H1 (cell line): ENCODE measurements around the gene CLDN4. TPM values are rescaled to one million over a fixed set of nuclear protein-coding genes. Genes with fewer than 3 reads are reported as not detected.
A peak's percentile ranks its signal among the peaks of the same experiment; 100 is the strongest.

ENCODE experiments used
- CTCF ChIA-PET: fragments of 300-600 bp; sonication (Branson Sonifier 250); formaldehyde crosslinking; loops from one replicate; lab custom pipeline; 2021; ENCODE audit not compliant: partially characterized antibody; lab: Charles Lee
- POLR2A ChIA-PET: fragments of 300-600 bp; sonication (Branson Sonifier 250); formaldehyde crosslinking; loops from one replicate; lab custom pipeline; 2021; ENCODE audit warnings: inconsistent platforms; ENCODE audit not compliant: partially characterized antibody; lab: Charles Lee
- DNase-seq, 2 experiments: peaks; one replicate each; pipeline versions ENCODE4 v3.0.0 to v3.0.0-alpha.2; 2010 to 2022; ENCODE audit warnings: low spot score in 2 of 2, low read depth in 1 of 2, mixed read lengths in 1 of 2
- FAIRE-seq: peaks from 2 replicates; lab custom pipeline; 2011; peaks lifted over from hg19 to GRCh38; lab: Jason Lieb, UNC
- H2AFZ ChIP-seq: 2 replicates; pipeline ENCODE4 v1.8.1; 2012; ENCODE audit warnings: low read length, inconsistent platforms
- H2AK5ac ChIP-seq: 2 replicates; pipeline ENCODE4 v1.6.1; 2013; ENCODE audit warnings: low read depth, low read length
- H2BK120ac ChIP-seq: replicated peaks from 2 replicates; pipeline ENCODE3; 2013; ENCODE audit warnings: low read depth, low read length, inconsistent platforms
- H2BK12ac ChIP-seq: 2 replicates; pipeline ENCODE4 v1.6.1; 2013; ENCODE audit warnings: low read depth, low read length
- H2BK15ac ChIP-seq: 2 replicates; pipeline ENCODE4 v1.6.1; 2013; ENCODE audit warnings: low read length
- H2BK20ac ChIP-seq: 2 replicates; pipeline ENCODE4 v1.6.1; 2013; ENCODE audit warnings: low read length
- H2BK5ac ChIP-seq: 2 replicates; pipeline ENCODE4 v1.6.1; 2013; ENCODE audit warnings: low read depth, low read length
- H3K14ac ChIP-seq: 2 replicates; pipeline ENCODE4 v1.6.1; 2013; ENCODE audit warnings: inconsistent platforms; ENCODE audit not compliant: insufficient read length
- H3K18ac ChIP-seq: 2 replicates; pipeline ENCODE4 v1.6.1; 2013; ENCODE audit warnings: low read length; ENCODE audit errors: extremely low read depth
- H3K23ac ChIP-seq: 2 replicates; pipeline ENCODE4 v1.6.1; 2013; ENCODE audit warnings: inconsistent platforms; ENCODE audit not compliant: insufficient read length
- H3K23me2 ChIP-seq: 2 replicates; pipeline ENCODE4 v1.6.1; 2013; ENCODE audit warnings: low read depth, low read length
- H3K27ac ChIP-seq: 2 replicates; pipeline ENCODE4 v1.6.1; 2011; ENCODE audit warnings: low read depth, low read length, inconsistent platforms
- H3K27me3 ChIP-seq, 4 experiments: replicated peaks in 1 of 4; 1 replicate in 1 of 4; 2 replicates in 3 of 4; pipeline versions ENCODE4 v1.6.1 to v1.8.1; 2011 to 2013; ENCODE audit warnings: low read length in 3 of 4, mild to moderate bottlenecking in 3 of 4, inconsistent platforms in 2 of 4, mixed read lengths in 2 of 4, moderate library complexity in 1 of 4; ENCODE audit not compliant: control insufficient read depth in 3 of 4, insufficient read depth in 3 of 4; ENCODE audit errors: extremely low read depth in 1 of 4
- H3K36me3 ChIP-seq, 4 experiments: 2 replicates each; pipeline versions ENCODE4 v1.6.1 to v1.8.1; 2011 to 2013; ENCODE audit warnings: mild to moderate bottlenecking in 4 of 4, low read length in 3 of 4, moderate library complexity in 2 of 4, control low read depth in 1 of 4, inconsistent platforms in 1 of 4; ENCODE audit not compliant: insufficient read depth in 4 of 4, control insufficient read depth in 2 of 4
- H3K4ac ChIP-seq: replicated peaks from 2 replicates; pipeline ENCODE3; 2013; ENCODE audit warnings: low read length, low read depth, mixed read lengths, inconsistent platforms; ENCODE audit not compliant: insufficient read length
- H3K4me1 ChIP-seq, 4 experiments: replicated peaks in 1 of 4; 1 replicate in 1 of 4; 2 replicates in 3 of 4; pipeline versions ENCODE4 v1.6.1 to v1.8.1; 2011 to 2013; ENCODE audit warnings: low read length in 3 of 4, inconsistent platforms in 2 of 4, mixed read lengths in 1 of 4; ENCODE audit not compliant: insufficient read depth in 4 of 4, control insufficient read depth in 3 of 4
- H3K4me2 ChIP-seq, 2 experiments: 2 replicates each; pipeline versions ENCODE4 v1.6.1 to v1.8.1; 2011 to 2013; ENCODE audit warnings: low read depth in 2 of 2, low read length in 2 of 2, control low read depth in 1 of 2, inconsistent platforms in 1 of 2, mild to moderate bottlenecking in 1 of 2; ENCODE audit not compliant: insufficient read depth in 1 of 2
- H3K4me3 ChIP-seq, 4 experiments: fragments of 200-600, 300-600 bp in 1 of 4; sonication (generic), shearing (Covaris generic), sonication (Bioruptor Twin) in 1 of 4; 2 replicates each; pipeline versions ENCODE4 v1.5.1 to v1.8.1; 2011 to 2016; ENCODE audit warnings: low read length in 4 of 4, low read depth in 3 of 4, control low read depth in 2 of 4, inconsistent platforms in 2 of 4, mild to moderate bottlenecking in 2 of 4, mixed read lengths in 1 of 4, moderate library complexity in 1 of 4; ENCODE audit not compliant: insufficient read depth in 2 of 4; ENCODE audit errors: extremely low read depth in 1 of 4
- H3K56ac ChIP-seq: replicated peaks from 2 replicates; pipeline ENCODE3; 2013; ENCODE audit warnings: low read depth, mild to moderate bottlenecking, mixed read lengths, low read length, inconsistent platforms; ENCODE audit not compliant: insufficient read length
- H3K79me1 ChIP-seq: 2 replicates; pipeline ENCODE4 v1.6.1; 2013; ENCODE audit warnings: low read depth, low read length, control low read depth
- H3K79me2 ChIP-seq, 2 experiments: 2 replicates each; pipeline versions ENCODE4 v1.6.1 to v1.8.1; 2012 to 2013; ENCODE audit warnings: low read length in 2 of 2, mild to moderate bottlenecking in 2 of 2, inconsistent platforms in 1 of 2; ENCODE audit not compliant: insufficient read depth in 2 of 2, control insufficient read depth in 1 of 2
- H3K9ac ChIP-seq, 4 experiments: replicated peaks in 1 of 4; 1 replicate in 1 of 4; 2 replicates in 3 of 4; pipeline versions ENCODE4 v1.6.1 to v1.8.1; 2011 to 2013; ENCODE audit warnings: low read depth in 3 of 4, low read length in 3 of 4, control low read depth in 2 of 4, mild to moderate bottlenecking in 2 of 4, moderate library complexity in 2 of 4, inconsistent platforms in 1 of 4; ENCODE audit errors: extremely low read depth in 1 of 4
- H3K9me3 ChIP-seq, 2 experiments: 2 replicates each; pipeline versions ENCODE4 v1.6.1 to v1.8.1; 2012 to 2013; ENCODE audit warnings: mild to moderate bottlenecking in 2 of 2, moderate library complexity in 2 of 2, control low read depth in 1 of 2, inconsistent platforms in 1 of 2, low read depth in 1 of 2, low read length in 1 of 2, mixed read lengths in 1 of 2; ENCODE audit not compliant: insufficient read depth in 2 of 2
- H4K20me1 ChIP-seq, 2 experiments: replicated peaks in 1 of 2; 2 replicates each; pipeline versions ENCODE3 to v1.8.1; 2011 to 2013; ENCODE audit warnings: inconsistent platforms in 2 of 2, low read length in 2 of 2, mild to moderate bottlenecking in 1 of 2; ENCODE audit not compliant: insufficient read depth in 2 of 2, control insufficient read depth in 1 of 2
- H4K5ac ChIP-seq: 2 replicates; pipeline ENCODE4 v1.6.1; 2013; ENCODE audit warnings: low read length, low read depth, mixed read lengths, inconsistent platforms; ENCODE audit not compliant: insufficient read length
- H4K8ac ChIP-seq: 2 replicates; pipeline ENCODE4 v1.8.0; 2013; ENCODE audit warnings: mild to moderate bottlenecking, moderate library complexity, low read length, inconsistent platforms; ENCODE audit not compliant: insufficient read depth; ENCODE audit errors: extremely low read depth
- H4K91ac ChIP-seq: replicated peaks from 2 replicates; pipeline ENCODE3; 2013; ENCODE audit warnings: low read length, mixed read lengths, inconsistent platforms; ENCODE audit not compliant: insufficient read length
- CHD2 ChIP-seq: IDR thresholded peaks from 2 replicates; pipeline ENCODE4 v1.6.1; 2012; ENCODE audit warnings: low read length, improper control_type of control experiment
- CREB1 ChIP-seq: IDR thresholded peaks from 2 replicates; pipeline ENCODE4 v1.6.1; 2012; ENCODE audit warnings: inconsistent platforms
- FOSL1 ChIP-seq: IDR thresholded peaks from 2 replicates; pipeline ENCODE4 v1.6.1; 2011; ENCODE audit warnings: mild to moderate bottlenecking, low read depth, low read length, moderate library complexity; ENCODE audit not compliant: insufficient read depth
- SRF ChIP-seq: IDR thresholded peaks from 2 replicates; pipeline ENCODE4 v1.6.1; 2011; ENCODE audit warnings: mild to moderate bottlenecking, low read depth, low read length, moderate library complexity
- TBP ChIP-seq: IDR thresholded peaks from 2 replicates; pipeline ENCODE4 v1.6.1; 2011; ENCODE audit warnings: low read depth, low read length, improper control_type of control experiment
- TCF12 ChIP-seq: IDR thresholded peaks from 2 replicates; pipeline ENCODE4 v1.6.1; 2011; ENCODE audit warnings: low read depth, mild to moderate bottlenecking, low read length
- WGBS, 2 experiments: shearing (Covaris generic) in 1 of 2; methylation state at CpG; one replicate each; pipeline versions ENCODE4 v1.1.6 to v1.1.7; 2013 to 2015; ENCODE audit warnings: low lambda C conversion rate in 2 of 2, mixed read lengths in 2 of 2, inconsistent platforms in 1 of 2, low coverage in 1 of 2, missing lambda C conversion rate in 1 of 2; ENCODE audit not compliant: insufficient replicate concordance in 2 of 2, insufficient coverage in 1 of 2, insufficient read length in 1 of 2; ENCODE audit errors: extremely low coverage in 1 of 2, missing lambda C conversion rate in 1 of 2; 5-methylcytosine and 5-hydroxymethylcytosine counted together
- polyA plus RNA-seq, 7 experiments: library from polyadenylated mRNA; depleted of rRNA in 3 of 7; stranded (reverse) in 5 of 7; unstranded in 2 of 7; fragments of >200 nt in 5 of 7; fragments of 200-250 nt in 2 of 7; gene quantifications; 1 replicate in 5 of 7; 2 replicates in 1 of 7; 4 replicates in 1 of 7; pipeline versions ENCODE4 v1.2.1 to v1.2.3, GENCODE V29; 2011 to 2013; ENCODE audit warnings: missing spikeins in 2 of 7, mixed read lengths in 2 of 7
- total RNA-seq: library from RNA; stranded (reverse); fragmentation: NEBNext Ultra II Directional; extraction: Animal tissue kit (Norgen Biotek cat#: 25700); gene quantifications from 2 replicates; pipeline ENCODE4 v1.2.1, GENCODE V29; 2021
- TF ChIP-seq, protein P1 (sequence below): IDR thresholded peaks from 2 replicates; pipeline ENCODE4 v1.6.1; 2012; ENCODE audit warnings: inconsistent platforms

Gene CLDN4
- total and polyA plus RNA-seq, 2 of the 8 experiments (the other 6 are each of a cell fraction or from before 2014, with no cell fraction given): 28.0 to 69.3 TPM

DNA sequence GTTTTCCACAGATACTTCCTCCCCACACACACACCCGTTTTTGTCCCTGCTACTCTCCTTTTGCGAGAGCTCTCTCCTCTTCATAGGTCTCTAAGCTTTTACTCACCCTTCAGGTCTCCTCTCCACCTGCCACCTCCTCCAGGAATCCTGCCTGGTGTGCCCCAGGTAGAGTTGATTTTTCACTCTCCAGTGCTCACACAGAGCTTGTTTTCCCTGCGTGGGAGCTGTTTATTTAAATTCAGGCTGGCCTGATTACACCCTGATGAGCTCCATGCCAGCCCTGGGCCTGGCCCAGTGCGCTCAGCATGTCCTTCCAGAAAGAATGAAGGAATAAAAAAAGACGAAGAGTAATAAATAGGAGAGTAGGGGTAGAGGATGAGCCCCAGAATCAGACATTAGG, 7.5 kb upstream of the CLDN4 start:
- no peak overlapping the region for H3K23ac ChIP-seq
- WGBS, 2 experiments: 76% methylated on average over 5 of the region's 5 CpGs; no CpG with 5 or more reads in 1 of the 2 experiments
- TF ChIP-seq CHD2 (no peak), SRF (no peak), TBP (no peak), TCF12 (no peak), FOSL1 (no peak), CREB1 (no peak)
- TF ChIP-seq, protein P1, sequence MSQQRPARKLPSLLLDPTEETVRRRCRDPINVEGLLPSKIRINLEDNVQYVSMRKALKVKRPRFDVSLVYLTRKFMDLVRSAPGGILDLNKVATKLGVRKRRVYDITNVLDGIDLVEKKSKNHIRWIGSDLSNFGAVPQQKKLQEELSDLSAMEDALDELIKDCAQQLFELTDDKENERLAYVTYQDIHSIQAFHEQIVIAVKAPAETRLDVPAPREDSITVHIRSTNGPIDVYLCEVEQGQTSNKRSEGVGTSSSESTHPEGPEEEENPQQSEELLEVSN: no peak
- TF ChIP-seq, all 59 proteins: peak for 0
- Histone ChIP-seq H3K56ac (no peak overlapping the region), H2AK5ac (no peak overlapping the region), H4K5ac (no peak overlapping the region), H3K27me3 (peaks cover 0 to 5% (median 0%) of the 10 kb centered on the region in 4 experiments; a peak in 1 of 7 replicates), H2AFZ (no peak overlapping the region), H3K14ac (no peak overlapping the region), H3K4me2 (no peak overlapping the region), H4K20me1 (no peaks in the 10 kb centered on the region), H2BK12ac (peak overlapping the region; percentile 50; the same call in 1 of the 2 replicates), H3K27ac (no peak overlapping the region), H3K36me3 (no peaks in the 10 kb centered on the region), H3K79me1 (no peaks in the 10 kb centered on the region), H3K9me3 (no peaks in the 10 kb centered on the region), H3K4me3 (no peak overlapping the region), H4K8ac (no peak overlapping the region), H3K9ac (no peak overlapping the region), H2BK120ac (no peak overlapping the region), H3K18ac (no peak overlapping the region), H3K4me1 (peaks cover 5 to 11% (median 9%) of the 10 kb centered on the region in 4 experiments), H4K91ac (no peak overlapping the region), H3K23me2 (0 out of 2 replicates have a peak, but pooled peaks cover 4% of the 10 kb centered on the region), H3K4ac (no peak overlapping the region), H2BK20ac (no peak overlapping the region), H3K79me2 (no peaks in the 10 kb centered on the region), H2BK15ac (0 out of 2 replicates have a peak overlapping the region, but pooled peaks have one; percentile 61), H2BK5ac (0 out of 2 replicates have a peak overlapping the region, but pooled peaks have one; percentile 24)
- ChIA-PET POLR2A (interaction anchor here (0.7 to 3.4 kb wide), 3 partner anchors 8 to 17 kb away, joined by 3 to 20 read pairs (median 4); no protein-coding TSS in a partner anchor), CTCF (interaction anchor here (0.8 to 3.4 kb wide), 8 partner anchors 12 to 216 kb away, joined by 3 to 19 read pairs (median 4); partner anchors contain the start of gene ABHD11)
- FAIRE-seq (no peak), DNase-seq (no peak)
